Naive thymus-derived CD4-positive, alpha-beta T cell (primary cell): ENCODE results near the gene KCTD20. TPM values are rescaled to one million over a fixed set of nuclear protein-coding genes. Genes with fewer than 3 reads are reported as not detected.

Experiments
- polyA plus RNA-seq, 2 donors: library from polyadenylated mRNA; unstranded; fragments of 300-500 nt; fragmentation: Illumina TruSeq; gene quantifications; one replicate each; pipeline ENCODE4 v1.2.3, GENCODE V29; 2021
- total RNA-seq, 6 experiments: library from RNA in 5 of 6; stranded (reverse) in 5 of 6; gene quantifications; 1 replicate in 5 of 6; 2 replicates in 1 of 6; pipeline ENCODE4 v1.2.3 and lab custom pipeline; 2021 to 2026

The KCTD20 gene
- total and polyA plus RNA-seq, 7 experiments from 2014 or later = 27.7 to 55.8 (median 33.1) TPM

Other genes starting within 250 kb of the KCTD20 start
- gene BRPF3, start 246.3 kb upstream of the KCTD20 start, total RNA-seq = 10 to 100 TPM; 27.5 to 40.0 (median 35.2) TPM
- 1 to 10 TPM; 5.1 to 9.0 TPM for gene BRPF3, start 246.3 kb upstream of the KCTD20 start, polyA plus RNA-seq
- gene PNPLA1, start 172.9 kb upstream of the KCTD20 start, total RNA-seq = 1 to 10 TPM in 1 of 5 experiments, under 1 TPM in 1, not detected in 3; 0.66 to 2.0 TPM
- not detected for gene PNPLA1, start 172.9 kb upstream of the KCTD20 start, polyA plus RNA-seq
- under 1 TPM in 1 of 5 experiments, not detected in 4; 0.05 TPM for gene BNIP5, start 106.1 kb upstream of the KCTD20 start, total RNA-seq
- gene BNIP5, start 106.1 kb upstream of the KCTD20 start, polyA plus RNA-seq = not detected
- gene ETV7, start 55.3 kb upstream of the KCTD20 start, total RNA-seq = 10 to 100 TPM in 1 of 5 experiments, under 1 TPM in 2, not detected in 2; 0.32 to 12.5 (median 0.40) TPM
- 1 to 10 TPM in 1 of 2 donors, under 1 TPM in 1; 0.79 to 1.1 TPM for gene ETV7, start 55.3 kb upstream of the KCTD20 start, polyA plus RNA-seq
- gene PXT1, start 146 bp upstream of the KCTD20 start, total RNA-seq = under 1 TPM; 0.15 to 0.64 (median 0.32) TPM
- not detected for gene PXT1, start 146 bp upstream of the KCTD20 start, polyA plus RNA-seq
- 100 to 1,000 TPM in 2 of 5 experiments, 10 to 100 TPM in 3; 68.5 to 193 (median 95.0) TPM for gene STK38, start 104.5 kb downstream of the KCTD20 start, total RNA-seq
- 100 to 1,000 TPM in 1 of 2 donors, 10 to 100 TPM in 1; 56.6 to 123 TPM for gene STK38, start 104.5 kb downstream of the KCTD20 start, polyA plus RNA-seq
- gene SRSF3, start 151.4 kb downstream of the KCTD20 start, total RNA-seq = 100 to 1,000 TPM; 317 to 510 (median 426) TPM
- gene SRSF3, start 151.4 kb downstream of the KCTD20 start, polyA plus RNA-seq = 100 to 1,000 TPM; 359 to 403 TPM
- gene CDKN1A, start 235.7 kb downstream of the KCTD20 start, total RNA-seq = 100 to 1,000 TPM in 2 of 5 experiments, 10 to 100 TPM in 1, 1 to 10 TPM in 2; 1.5 to 156 (median 53.6) TPM
- gene CDKN1A, start 235.7 kb downstream of the KCTD20 start, polyA plus RNA-seq = under 1 TPM; 0.08 to 0.19 TPM